22Rv1 (cell line): Measurements from ENCODE around the gene SLX4IP.

Source experiments
- ZFX ChIP-seq: fragments of 450-650 bp; IDR thresholded peaks from 2 replicates; pipeline ENCODE4 v1.6.1; 2017; ENCODE audit warnings: antibody characterized with exemption, borderline replicate concordance
- TF ChIP-seq, protein P1 (sequence below): fragments of 450-650 bp; IDR thresholded peaks from 2 replicates; pipeline ENCODE4 v1.5.1; 2017; ENCODE audit warnings: mild to moderate bottlenecking

DNA sequence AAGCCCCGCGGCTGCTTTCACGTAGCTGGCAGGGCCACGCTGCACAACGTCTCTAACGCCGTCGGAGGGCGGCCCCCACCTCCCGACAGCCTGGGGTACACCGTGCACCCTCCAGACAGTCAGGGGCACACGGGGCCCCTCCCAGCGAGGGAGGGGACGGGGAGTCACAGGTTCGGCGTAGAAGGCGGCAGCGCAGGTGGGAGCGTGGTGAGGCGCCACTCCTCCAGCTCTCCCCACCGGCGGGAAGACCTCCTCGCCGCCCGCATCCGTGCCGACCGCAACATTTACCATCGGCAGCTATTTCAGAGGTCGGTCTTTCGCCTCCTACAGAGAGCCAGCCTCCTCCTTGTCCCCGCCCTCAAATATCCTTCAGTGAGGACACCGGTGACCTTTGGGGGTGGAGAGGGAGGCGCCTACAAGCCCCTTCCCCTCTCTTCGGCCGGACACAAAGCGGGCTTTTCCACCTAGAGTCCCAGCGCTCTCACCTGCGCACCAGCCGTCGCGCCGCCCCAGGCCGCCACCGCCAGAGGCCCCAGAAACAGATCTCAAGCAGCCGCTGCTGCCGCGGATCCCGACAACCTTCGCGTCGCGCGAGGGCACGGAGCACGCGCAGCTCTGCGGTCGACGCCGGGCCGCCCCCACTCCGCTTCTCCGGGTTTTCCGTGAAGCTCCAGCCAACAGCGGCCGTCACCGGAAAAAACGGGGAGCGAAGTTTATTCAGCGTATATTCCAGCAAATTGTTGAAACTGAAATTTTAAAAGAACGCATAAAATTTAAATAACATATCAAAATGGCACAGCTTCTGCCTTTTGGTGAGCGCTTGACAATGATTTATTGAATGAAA is 1.3 kb upstream of the SLX4IP start, which contains the start of gene MKKS:
- TF ChIP-seq, protein P1, sequence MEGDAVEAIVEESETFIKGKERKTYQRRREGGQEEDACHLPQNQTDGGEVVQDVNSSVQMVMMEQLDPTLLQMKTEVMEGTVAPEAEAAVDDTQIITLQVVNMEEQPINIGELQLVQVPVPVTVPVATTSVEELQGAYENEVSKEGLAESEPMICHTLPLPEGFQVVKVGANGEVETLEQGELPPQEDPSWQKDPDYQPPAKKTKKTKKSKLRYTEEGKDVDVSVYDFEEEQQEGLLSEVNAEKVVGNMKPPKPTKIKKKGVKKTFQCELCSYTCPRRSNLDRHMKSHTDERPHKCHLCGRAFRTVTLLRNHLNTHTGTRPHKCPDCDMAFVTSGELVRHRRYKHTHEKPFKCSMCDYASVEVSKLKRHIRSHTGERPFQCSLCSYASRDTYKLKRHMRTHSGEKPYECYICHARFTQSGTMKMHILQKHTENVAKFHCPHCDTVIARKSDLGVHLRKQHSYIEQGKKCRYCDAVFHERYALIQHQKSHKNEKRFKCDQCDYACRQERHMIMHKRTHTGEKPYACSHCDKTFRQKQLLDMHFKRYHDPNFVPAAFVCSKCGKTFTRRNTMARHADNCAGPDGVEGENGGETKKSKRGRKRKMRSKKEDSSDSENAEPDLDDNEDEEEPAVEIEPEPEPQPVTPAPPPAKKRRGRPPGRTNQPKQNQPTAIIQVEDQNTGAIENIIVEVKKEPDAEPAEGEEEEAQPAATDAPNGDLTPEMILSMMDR, result no peak
- TF ChIP-seq ZFX, result no peak
